A673 (cell line): ENCODE data around the gene UBXN11. TPM values are rescaled to one million over a fixed set of nuclear protein-coding genes. Genes with fewer than 3 reads are reported as not detected.
"Not testable (repeated sequence)": the region's sequence is repeated elsewhere in the genome, so short reads cannot be mapped to it uniquely, and the experiment has no call there.

ENCODE experiments used
- BruUV-seq: library from RNA; stranded (reverse); fragments of 400-500 nt; replicated peaks from 2 replicates; lab custom pipeline; 2021; lab: Mats Ljungman, UMichigan
- CTCF ChIA-PET: fragments of 300-600 bp; sonication (Branson Sonifier 250); formaldehyde crosslinking; loops from one replicate; lab custom pipeline; 2022; ENCODE audit warnings: antibody characterized with exemption; lab: Charles Lee
- POLR2A ChIA-PET: fragments of 300-600 bp; sonication (Branson Sonifier 250); formaldehyde crosslinking; loops from one replicate; lab custom pipeline; 2022; ENCODE audit warnings: antibody characterized with exemption; ENCODE audit not compliant: low non-redundant PET; lab: Charles Lee
- DNase-seq: peaks from one replicate; pipeline ENCODE4 v3.0.0-alpha.2; 2015; ENCODE audit warnings: low spot score
- H3K27ac ChIP-seq: fragments of 200-600 bp; sonication (generic); 2 replicates; pipeline ENCODE4 v1.5.1; 2016; ENCODE audit warnings: mixed run types, low read depth, mild to moderate bottlenecking, mixed read lengths, antibody characterized with exemption, low read length; ENCODE audit not compliant: poor library complexity, severe bottlenecking
- H3K27me3 ChIP-seq: fragments of 200-600 bp; sonication (generic); replicated peaks from 2 replicates; pipeline ENCODE4 v1.6.1; 2017; ENCODE audit warnings: mixed run types, low read depth, mild to moderate bottlenecking, mixed read lengths, antibody characterized with exemption, low read length; ENCODE audit not compliant: insufficient read depth, poor library complexity
- H3K36me3 ChIP-seq: fragments of 200-600 bp; sonication (generic); 2 replicates; pipeline ENCODE4 v1.6.1; 2016; ENCODE audit warnings: mixed run types, mild to moderate bottlenecking, mixed read lengths, antibody characterized with exemption, low read length; ENCODE audit not compliant: insufficient read depth, poor library complexity, severe bottlenecking
- H3K4me1 ChIP-seq: fragments of 200-600 bp; sonication (generic); 2 replicates; pipeline ENCODE4 v1.6.1; 2017; ENCODE audit warnings: mixed run types, mild to moderate bottlenecking, mixed read lengths, antibody characterized with exemption, low read length; ENCODE audit not compliant: insufficient read depth, poor library complexity, severe bottlenecking
- H3K4me3 ChIP-seq: fragments of 200-600 bp; sonication (generic); 2 replicates; pipeline ENCODE4 v1.5.1; 2016; ENCODE audit warnings: low read depth, mixed run types, mild to moderate bottlenecking, mixed read lengths, low read length; ENCODE audit not compliant: poor library complexity, severe bottlenecking
- H3K9me3 ChIP-seq: fragments of 200-600 bp; sonication (generic); 2 replicates; pipeline ENCODE4 v1.6.1; 2016; ENCODE audit warnings: mixed run types, low read depth, mild to moderate bottlenecking, mixed read lengths, antibody characterized with exemption, low read length; ENCODE audit not compliant: poor library complexity, severe bottlenecking
- CTCF ChIP-seq: fragments of 300-800, 200-600 bp; sonication (generic); conservative IDR thresholded peaks from 2 replicates; pipeline ENCODE4 v1.5.1; 2017; ENCODE audit warnings: low read depth, mild to moderate bottlenecking, antibody characterized with exemption, low read length, moderate library complexity, mixed read lengths
- EZH2 ChIP-seq: fragments of 200-600 bp; sonication (generic); IDR thresholded peaks from 2 replicates; pipeline ENCODE4 v1.6.1; 2017; ENCODE audit warnings: borderline replicate concordance, low read depth, mild to moderate bottlenecking, mixed read lengths, antibody characterized with exemption, low read length; ENCODE audit not compliant: poor library complexity, severe bottlenecking
- intact Hi-C: fragments of 100-400 bp; cut with micrococcal nuclease; formaldehyde crosslinking; loops from one replicate; pipeline ENCODE4 v1.10.0; 2022; ENCODE audit not compliant: unreplicated experiment
- total RNA-seq: library from RNA; stranded (reverse); gene quantifications from 2 replicates; pipeline ENCODE4 v1.2.3, GENCODE V29; 2021

The UBXN11 gene
- total RNA-seq, 1 experiment from 2014 or later, result 22.1 TPM

DNA sequence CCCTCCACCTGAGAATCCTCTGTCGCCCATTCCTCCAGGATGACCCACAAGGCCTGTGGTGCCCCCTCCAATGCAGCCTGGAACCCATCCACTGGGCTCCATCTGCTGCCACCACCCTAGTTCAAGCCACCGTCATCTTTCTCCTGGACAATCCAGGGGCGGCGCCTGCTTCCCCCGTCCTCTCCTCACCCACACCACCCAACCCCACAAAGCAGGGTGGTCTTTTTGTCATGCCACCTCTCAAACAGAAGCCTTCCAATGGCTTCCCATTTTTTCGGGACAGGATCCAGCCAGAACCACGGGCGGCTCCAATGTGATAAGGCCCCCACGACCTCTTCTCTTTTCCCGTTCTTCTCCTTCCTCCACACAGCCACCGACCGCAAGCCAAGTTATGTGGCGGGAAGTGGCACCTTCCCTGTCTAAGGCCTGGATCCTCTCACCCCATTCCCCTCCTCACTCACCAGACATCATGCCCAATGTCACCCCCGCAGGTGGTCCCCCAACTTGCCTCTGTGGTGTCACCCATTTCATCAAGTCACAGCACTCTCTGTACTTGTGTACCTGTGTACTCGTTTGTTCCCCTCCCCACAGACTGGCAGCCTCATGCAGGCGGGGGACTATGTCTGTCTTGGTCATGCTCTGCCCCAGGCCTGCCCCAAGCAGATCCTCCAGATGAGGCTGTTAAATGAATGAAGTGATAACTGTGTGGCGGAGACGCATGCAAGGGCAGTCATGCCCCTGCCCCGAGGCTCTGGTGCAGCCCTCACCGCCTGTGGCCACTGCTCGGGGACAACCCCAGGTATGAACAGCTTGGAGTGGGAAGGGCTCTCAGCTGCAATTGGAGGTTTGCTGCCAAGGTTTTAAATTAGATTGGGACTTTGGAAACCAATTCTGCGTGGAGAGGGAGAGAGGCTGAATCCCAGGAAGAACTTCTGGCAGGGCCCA is 11.0 kb downstream of the UBXN11 start:
- H3K27ac ChIP-seq, result no peak overlapping the region
- no peak for TF ChIP-seq CTCF
- TF ChIP-seq EZH2, result no peak
- CTCF ChIA-PET, result no interaction called here

DNA sequence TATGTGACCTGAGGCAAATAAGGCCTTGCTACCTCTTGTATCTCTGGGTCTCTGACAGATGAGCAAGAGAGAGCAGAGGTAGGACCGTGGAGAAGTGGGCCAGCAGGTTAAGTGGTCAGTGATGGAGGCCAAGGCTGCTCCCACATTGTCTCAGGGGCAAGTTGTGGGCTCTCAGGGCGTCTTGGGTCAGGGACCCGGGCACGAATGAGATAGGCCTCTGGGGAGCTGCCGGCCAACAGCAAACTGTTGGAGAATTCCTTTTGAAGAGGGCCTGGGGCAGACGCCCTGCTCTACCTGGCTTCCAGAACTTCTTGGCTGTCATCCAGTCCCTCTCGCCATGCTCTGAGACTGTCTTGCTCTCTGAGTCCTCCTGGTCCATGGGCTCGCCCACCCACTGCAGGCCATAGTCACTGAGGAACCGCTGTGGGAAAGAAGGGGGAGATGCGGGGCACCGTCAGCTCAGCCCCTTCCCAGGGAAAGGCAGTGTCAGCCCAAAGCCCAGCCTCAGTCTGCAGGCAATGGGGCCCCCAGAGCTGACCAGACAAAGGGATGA is 12.4 kb downstream of the UBXN11 start:
- Histone ChIP-seq H3K36me3 (no peaks in the 10 kb centered on the region), H3K27ac (no peak overlapping the region), H3K4me3 (no peak overlapping the region), H3K4me1 (no peaks in the 10 kb centered on the region), H3K9me3 (no peaks in the 10 kb centered on the region), H3K27me3 (no peaks in the 10 kb centered on the region)
- intact Hi-C loops, result no loop called here
- BruUV-seq, result no TSS peak
- no peak for TF ChIP-seq EZH2
- TF ChIP-seq CTCF, result no peak
- ChIA-PET POLR2A (no interaction called here), CTCF (no interaction called here)
- no peak for DNase-seq

More for the DNA sequence above, 11.0 kb downstream of the UBXN11 start:
- H3K27me3 ChIP-seq, result no peaks in the 10 kb centered on the region
- H3K4me3 ChIP-seq, result no peak overlapping the region
- POLR2A ChIA-PET, result no interaction called here
- no peak for DNase-seq
- intact Hi-C loops, result no loop called here
- no TSS peak for BruUV-seq
- no peaks in the 10 kb centered on the region for H3K36me3 ChIP-seq
- no peaks in the 10 kb centered on the region for H3K4me1 ChIP-seq
- no peaks in the 10 kb centered on the region for H3K9me3 ChIP-seq

- H3K36me3 ChIP-seq, BruUV-seq, POLR2A ChIA-PET, H3K27me3 ChIP-seq, DNase-seq, H3K27ac ChIP-seq, H3K4me1 ChIP-seq, intact Hi-C loops, H3K4me3 ChIP-seq, H3K9me3 ChIP-seq: not testable (repeated sequence)
- CTCF ChIA-PET, result interaction anchor here (0.5 kb wide), 1 partner anchor 61 kb away, joined by 4 read pairs; no protein-coding TSS in a partner anchor
Observed at GRCh38 chr1:26292735-26293134, 13.7 kb downstream of the UBXN11 start.
